HL-60 (cell line): Measurements from ENCODE around the gene ERAS.

Experiments used
- POLR2AphosphoS5 ChIP-seq: IDR thresholded peaks from 2 replicates; pipeline ENCODE4 v1.6.1; 2012; ENCODE audit warnings: low read depth
- REST ChIP-seq: IDR thresholded peaks from 2 replicates; pipeline ENCODE4 v1.6.1; 2012; ENCODE audit warnings: low read depth; ENCODE audit not compliant: insufficient replicate concordance

GRCh38 chrX:48823053-48823452 lies 3.3 kb upstream of the ERAS start:
- no peak for TF ChIP-seq POLR2AphosphoS5
- no peak for TF ChIP-seq REST
